ENCODE data around the gene GHRHR.
A peak's percentile ranks its signal among the peaks of the same experiment; 100 is the strongest.

Gene GHRHR

GRCh38 chr7:30968747-30969603 is 5.2 kb downstream of the GHRHR start:
- DNase-seq (ENCODE audit: low spot score), result peak; percentile 4

- DNase-seq (ENCODE audit: low spot score), result no peak
Observed at GRCh38 chr7:30969604-30969970, 5.8 kb downstream of the GHRHR start.

- no peak for DNase-seq (ENCODE audit: low spot score)
Observed at GRCh38 chr7:30970074-30970473, 6.3 kb downstream of the GHRHR start.

GRCh38 chr7:30970594-30971094 is 6.9 kb downstream of the GHRHR start:
- peak; percentile 4 for DNase-seq (ENCODE audit: low spot score)

- peak; percentile 2 for DNase-seq (ENCODE audit: low spot score)
Observed at GRCh38 chr7:30971440-30971839, 7.7 kb downstream of the GHRHR start.

- DNase-seq (ENCODE audit: low spot score), result peak; percentile 5
Observed at GRCh38 chr7:30971840-30972563, 8.2 kb downstream of the GHRHR start.

- no peak for DNase-seq (ENCODE audit: low spot score)
Observed at GRCh38 chr7:30973292-30973691, 9.5 kb downstream of the GHRHR start.

GRCh38 chr7:30973791-30974604 is 10.2 kb downstream of the GHRHR start:
- DNase-seq (ENCODE audit: low spot score), result peak; percentile 4

- DNase-seq (ENCODE audit: low spot score), result peak; percentile 77
Observed at GRCh38 chr7:30974605-30975255, 11.0 kb downstream of the GHRHR start.

GRCh38 chr7:30975256-30975899 is 11.6 kb downstream of the GHRHR start:
- DNase-seq (ENCODE audit: low spot score), result no peak

GRCh38 chr7:30976381-30976780 is 12.6 kb downstream of the GHRHR start:
- no peak for DNase-seq (ENCODE audit: low spot score)

GRCh38 chr7:30977222-30977621 is 13.5 kb downstream of the GHRHR start:
- no peak for DNase-seq (ENCODE audit: low spot score)

- no peak for DNase-seq (ENCODE audit: low spot score)
Observed at GRCh38 chr7:30977896-30978564, 14.3 kb downstream of the GHRHR start.

- DNase-seq (ENCODE audit: low spot score), result no peak
Observed at GRCh38 chr7:30979027-30979426, 15.3 kb downstream of the GHRHR start.

GRCh38 chr7:30980194-30980593 is 16.4 kb downstream of the GHRHR start:
- no peak for DNase-seq (ENCODE audit: low spot score)

GRCh38 chr7:30980751-30981150 is 17.0 kb downstream of the GHRHR start:
- no peak for DNase-seq (ENCODE audit: low spot score)

GRCh38 chr7:30983042-30983913 is 19.5 kb downstream of the GHRHR start:
- peak; percentile 93 for DNase-seq (ENCODE audit: low spot score)

GRCh38 chr7:30983914-30984247 is 20.1 kb downstream of the GHRHR start:
- no peak for DNase-seq (ENCODE audit: low spot score)

GRCh38 chr7:30984359-30985107 is 20.8 kb downstream of the GHRHR start:
- peak; percentile 50 for DNase-seq (ENCODE audit: low spot score)
